MM.1S (cell line): ENCODE data around the gene CREB3L1.

Source experiments
- DNase-seq: peaks from one replicate; pipeline ENCODE4 v3.0.0-alpha.2; 2015
- H2AFZ ChIP-seq: fragments of 300-600 bp; sonication (generic); 2 replicates; pipeline ENCODE4 v1.6.0; 2016; ENCODE audit warnings: antibody characterized with exemption, low read length
- H3F3A ChIP-seq: fragments of 300-600 bp; sonication (generic); 2 replicates; pipeline ENCODE4 v1.6.1; 2016; ENCODE audit warnings: mild to moderate bottlenecking, antibody characterized with exemption, low read length, moderate library complexity, mixed read lengths; ENCODE audit not compliant: insufficient read depth
- H3K27ac ChIP-seq: fragments of 300-600 bp; sonication (generic); 2 replicates; pipeline ENCODE4 v1.5.1; 2016; ENCODE audit warnings: mild to moderate bottlenecking, low read length
- H3K27me3 ChIP-seq: fragments of 300-600 bp; sonication (generic); replicated peaks from 2 replicates; pipeline ENCODE4 v1.6.0; 2016; ENCODE audit warnings: low read length; ENCODE audit not compliant: insufficient read depth
- H3K36me3 ChIP-seq: fragments of 300-600 bp; sonication (generic); replicated peaks from 2 replicates; pipeline ENCODE4 v1.6.1; 2016; ENCODE audit warnings: mild to moderate bottlenecking, low read length, mixed read lengths; ENCODE audit not compliant: insufficient read depth
- H3K4me1 ChIP-seq: fragments of 300-600 bp; sonication (generic); 2 replicates; pipeline ENCODE4 v1.6.1; 2016; ENCODE audit warnings: low read length, mixed read lengths
- H3K4me2 ChIP-seq: fragments of 300-600 bp; sonication (generic); 2 replicates; pipeline ENCODE4 v1.6.0; 2016; ENCODE audit warnings: low read depth, low read length
- H3K4me3 ChIP-seq: fragments of 300-600 bp; sonication (generic); 2 replicates; pipeline ENCODE4 v1.5.1; 2016; ENCODE audit warnings: low read length, mixed read lengths
- H3K79me2 ChIP-seq: fragments of 300-600 bp; sonication (generic); 2 replicates; pipeline ENCODE4 v1.6.1; 2016; ENCODE audit warnings: mixed run types, low read length, mixed read lengths
- H3K9ac ChIP-seq: fragments of 300-600 bp; sonication (generic); 2 replicates; pipeline ENCODE4 v1.6.1; 2016; ENCODE audit warnings: low read length, mixed read lengths
- H3K9me2 ChIP-seq: fragments of 300-600 bp; sonication (generic); replicated peaks from 2 replicates; pipeline ENCODE4 v1.6.1; 2016; ENCODE audit warnings: mild to moderate bottlenecking, low read length, mixed read lengths; ENCODE audit not compliant: insufficient read depth
- H3K9me3 ChIP-seq: fragments of 300-600 bp; sonication (generic); replicated peaks from 2 replicates; pipeline ENCODE4 v1.6.1; 2016; ENCODE audit warnings: mild to moderate bottlenecking, low read length, mixed read lengths; ENCODE audit not compliant: insufficient read depth
- H4K20me1 ChIP-seq: fragments of 300-600 bp; sonication (generic); 2 replicates; pipeline ENCODE4 v1.6.1; 2016; ENCODE audit warnings: mild to moderate bottlenecking, low read length, moderate library complexity, mixed read lengths; ENCODE audit not compliant: insufficient read depth
- EZH2 ChIP-seq: fragments of 300-600 bp; sonication (generic); optimal IDR thresholded peaks from 2 replicates; pipeline ENCODE3; 2017; ENCODE audit warnings: low read depth, mild to moderate bottlenecking, antibody characterized with exemption, low read length, mixed read lengths
- EZH2phosphoT487 ChIP-seq: fragments of 300-600 bp; sonication (generic); IDR thresholded peaks from 2 replicates; pipeline ENCODE4 v1.6.1; 2018; ENCODE audit warnings: antibody characterized with exemption, low read length
- TF ChIP-seq, protein P1 (sequence below): fragments of 300-600 bp; sonication (generic); IDR thresholded peaks from 2 replicates; pipeline ENCODE4 v1.5.1; 2016; ENCODE audit warnings: antibody characterized with exemption, low read length, mixed read lengths

CREB3L1 gene

GRCh38 chr11:46366661-46367161 is 89.2 kb downstream of the CREB3L1 start:
- no peak overlapping the region for H2AFZ ChIP-seq
- no peak overlapping the region for H3K9ac ChIP-seq
- no peaks in the 10 kb centered on the region for H3K27me3 ChIP-seq
- no peaks in the 10 kb centered on the region for H3K36me3 ChIP-seq
- H3K4me1 ChIP-seq, result no peaks in the 10 kb centered on the region
- H3F3A ChIP-seq, result no peaks in the 10 kb centered on the region
- H3K79me2 ChIP-seq, result peaks cover 13% of the 10 kb centered on the region
- H3K27ac ChIP-seq, result no peak overlapping the region
- no peaks in the 10 kb centered on the region for H3K9me2 ChIP-seq
- DNase-seq, result no peak
- H3K9me3 ChIP-seq, result no peaks in the 10 kb centered on the region
- no peak for TF ChIP-seq EZH2phosphoT487
- TF ChIP-seq EZH2, result no peak
- TF ChIP-seq, protein P1, sequence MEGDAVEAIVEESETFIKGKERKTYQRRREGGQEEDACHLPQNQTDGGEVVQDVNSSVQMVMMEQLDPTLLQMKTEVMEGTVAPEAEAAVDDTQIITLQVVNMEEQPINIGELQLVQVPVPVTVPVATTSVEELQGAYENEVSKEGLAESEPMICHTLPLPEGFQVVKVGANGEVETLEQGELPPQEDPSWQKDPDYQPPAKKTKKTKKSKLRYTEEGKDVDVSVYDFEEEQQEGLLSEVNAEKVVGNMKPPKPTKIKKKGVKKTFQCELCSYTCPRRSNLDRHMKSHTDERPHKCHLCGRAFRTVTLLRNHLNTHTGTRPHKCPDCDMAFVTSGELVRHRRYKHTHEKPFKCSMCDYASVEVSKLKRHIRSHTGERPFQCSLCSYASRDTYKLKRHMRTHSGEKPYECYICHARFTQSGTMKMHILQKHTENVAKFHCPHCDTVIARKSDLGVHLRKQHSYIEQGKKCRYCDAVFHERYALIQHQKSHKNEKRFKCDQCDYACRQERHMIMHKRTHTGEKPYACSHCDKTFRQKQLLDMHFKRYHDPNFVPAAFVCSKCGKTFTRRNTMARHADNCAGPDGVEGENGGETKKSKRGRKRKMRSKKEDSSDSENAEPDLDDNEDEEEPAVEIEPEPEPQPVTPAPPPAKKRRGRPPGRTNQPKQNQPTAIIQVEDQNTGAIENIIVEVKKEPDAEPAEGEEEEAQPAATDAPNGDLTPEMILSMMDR, result no peak
- no peaks in the 10 kb centered on the region for H4K20me1 ChIP-seq
- no peak overlapping the region for H3K4me3 ChIP-seq
- no peak overlapping the region for H3K4me2 ChIP-seq

DNA sequence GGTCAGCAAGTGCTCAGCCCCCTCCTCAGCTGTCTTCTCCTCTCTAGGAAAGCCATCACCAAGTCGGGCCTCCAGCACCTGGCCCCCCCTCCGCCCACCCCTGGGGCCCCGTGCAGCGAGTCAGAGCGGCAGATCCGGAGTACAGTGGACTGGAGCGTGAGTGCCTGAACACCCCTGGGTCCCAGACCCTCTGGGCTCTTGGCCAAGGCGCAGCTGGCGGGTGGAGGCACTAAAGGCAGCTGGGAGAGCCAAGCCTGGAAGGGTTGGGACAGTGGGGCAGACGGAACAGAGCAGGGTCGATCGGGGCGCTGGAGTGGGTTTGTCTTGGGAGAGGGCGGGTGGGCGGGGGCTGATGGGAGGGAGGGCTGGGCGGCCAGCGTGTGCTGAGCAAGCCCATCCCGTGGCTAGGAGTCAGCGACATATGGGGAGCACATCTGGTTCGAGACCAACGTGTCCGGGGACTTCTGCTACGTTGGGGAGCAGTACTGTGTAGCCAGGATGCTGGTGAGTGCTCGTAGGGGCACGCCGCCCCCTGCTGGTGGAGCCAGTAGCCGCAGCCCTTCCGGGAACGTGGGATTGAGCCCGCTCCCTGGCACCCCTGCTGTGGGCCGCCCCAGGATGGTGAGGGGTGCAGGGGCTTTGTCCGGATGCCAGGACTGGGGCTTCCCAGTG is 89.9 kb downstream of the CREB3L1 start:
- H3F3A ChIP-seq, result no peaks in the 10 kb centered on the region
- no peak overlapping the region for H3K9ac ChIP-seq
- H3K9me3 ChIP-seq, result no peaks in the 10 kb centered on the region
- no peaks in the 10 kb centered on the region for H3K4me1 ChIP-seq
- no peak for DNase-seq
- no peaks in the 10 kb centered on the region for H4K20me1 ChIP-seq
- H3K36me3 ChIP-seq, result no peaks in the 10 kb centered on the region
- no peak overlapping the region for H3K4me2 ChIP-seq
- no peak overlapping the region for H3K4me3 ChIP-seq
- TF ChIP-seq EZH2 (no peak), EZH2phosphoT487 (no peak)
- TF ChIP-seq, protein P1, result peak; percentile 59
- H3K9me2 ChIP-seq, result no peaks in the 10 kb centered on the region
- no peaks in the 10 kb centered on the region for H3K27me3 ChIP-seq
- H3K27ac ChIP-seq, result no peak overlapping the region
- H2AFZ ChIP-seq, result no peak overlapping the region
- H3K79me2 ChIP-seq, result peaks cover 7% of the 10 kb centered on the region; the same call in 1 of the 2 replicates

DNA sequence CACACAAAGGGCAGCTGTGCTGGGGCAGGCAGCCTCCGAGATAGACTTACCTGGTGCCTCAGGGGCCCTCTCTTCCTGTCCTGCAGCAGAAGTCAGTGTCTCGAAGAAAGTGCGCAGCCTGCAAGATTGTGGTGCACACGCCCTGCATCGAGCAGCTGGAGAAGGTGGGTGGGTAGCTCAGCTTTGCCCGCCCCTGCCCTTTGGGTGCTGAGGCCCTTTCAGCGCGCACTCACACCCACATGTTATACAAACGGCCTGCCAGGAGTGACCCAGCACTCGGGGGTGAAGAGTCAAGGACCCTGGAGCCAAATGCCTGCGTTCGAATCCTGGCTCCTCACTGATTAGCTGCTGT is 90.4 kb downstream of the CREB3L1 start:
- Histone ChIP-seq H3K9ac (no peak overlapping the region), H3K9me2 (no peaks in the 10 kb centered on the region), H3K4me1 (no peaks in the 10 kb centered on the region), H3K4me2 (no peak overlapping the region), H2AFZ (no peak overlapping the region), H3K27me3 (no peaks in the 10 kb centered on the region), H3K36me3 (no peaks in the 10 kb centered on the region), H3K9me3 (no peaks in the 10 kb centered on the region), H3K27ac (no peak overlapping the region), H4K20me1 (no peaks in the 10 kb centered on the region), H3K4me3 (no peak overlapping the region), H3F3A (no peaks in the 10 kb centered on the region), H3K79me2 (peaks cover 2% of the 10 kb centered on the region; the same call in 1 of the 2 replicates)
- TF ChIP-seq, protein P1, result no peak
- TF ChIP-seq EZH2phosphoT487, result no peak
- TF ChIP-seq EZH2, result no peak
- no peak for DNase-seq
